Endothelial cell of umbilical vein (primary cell): Measurements from ENCODE around the gene IGSF22. TPM values are rescaled to one million over a fixed set of nuclear protein-coding genes. Genes with fewer than 3 reads are reported as not detected.

Experiments used
- BruUV-seq: library from RNA; stranded (reverse); fragments of 400-500 nt; replicated peaks from 2 replicates; lab custom pipeline; 2021; lab: Mats Ljungman, UMichigan
- CTCF ChIA-PET: fragments of 300-600, 350-600 bp; sonication (Branson Sonifier 250); formaldehyde crosslinking; loops from one replicate; lab custom pipeline; 2021; ENCODE audit warnings: antibody characterized with exemption, inconsistent platforms; lab: Charles Lee
- POLR2A ChIA-PET: fragments of 300-600, 350-600 bp; sonication (Branson Sonifier 250); formaldehyde crosslinking; loops from one replicate; lab custom pipeline; 2021; ENCODE audit warnings: antibody characterized with exemption, inconsistent platforms; lab: Charles Lee
- DNase-seq: peaks from one replicate; pipeline ENCODE4 v3.0.0-alpha.2; 2011; ENCODE audit warnings: low read depth, low spot score
- FAIRE-seq: peaks from 2 replicates; lab custom pipeline; 2011; peaks lifted over from hg19 to GRCh38; lab: Jason Lieb, UNC
- H2AFZ ChIP-seq: 2 replicates; pipeline ENCODE4 v1.6.0; 2012; ENCODE audit warnings: low read depth, low read length, control low read depth, inconsistent platforms
- H3K27ac ChIP-seq: 2 replicates; pipeline ENCODE4 v1.5.1; 2011; ENCODE audit warnings: low read depth, mild to moderate bottlenecking, control low read depth, low read length, moderate library complexity; ENCODE audit not compliant: insufficient read depth
- H3K27me3 ChIP-seq, 2 experiments: 2 replicates each; pipeline versions ENCODE4 v1.6.0 to v1.6.1; 2011; ENCODE audit warnings: low read length in 2 of 2, mixed read lengths in 1 of 2; ENCODE audit not compliant: control insufficient read depth in 2 of 2, insufficient read depth in 2 of 2
- H3K36me3 ChIP-seq, 2 experiments: 2 replicates in 1 of 2; 3 replicates in 1 of 2; pipeline ENCODE4 v1.5.1; 2011; ENCODE audit warnings: low read length in 2 of 2, mild to moderate bottlenecking in 1 of 2, moderate library complexity in 1 of 2; ENCODE audit not compliant: control insufficient read depth in 2 of 2, insufficient read depth in 2 of 2; ENCODE audit errors: extremely low read depth in 1 of 2
- H3K4me1 ChIP-seq: 3 replicates; pipeline ENCODE4 v1.5.1; 2011; ENCODE audit warnings: mild to moderate bottlenecking, low read length; ENCODE audit not compliant: control insufficient read depth, insufficient read depth; ENCODE audit errors: extremely low read depth
- H3K4me2 ChIP-seq: 2 replicates; pipeline ENCODE4 v1.6.1; 2011; ENCODE audit warnings: low read length, control low read depth, mixed read lengths; ENCODE audit not compliant: insufficient read depth
- H3K4me3 ChIP-seq, 3 experiments: fragments of 200-600 bp in 1 of 3; sonication (generic), shearing (Covaris generic) in 1 of 3; replicated peaks in 1 of 3; 2 replicates each; pipeline ENCODE4 v1.5.1; 2011 to 2016; ENCODE audit warnings: control low read depth in 3 of 3, low read length in 3 of 3, mild to moderate bottlenecking in 2 of 3, inconsistent platforms in 1 of 3, low read depth in 1 of 3, moderate library complexity in 1 of 3; ENCODE audit not compliant: insufficient read depth in 1 of 3
- H3K79me2 ChIP-seq: 2 replicates; pipeline ENCODE4 v1.6.0; 2012; ENCODE audit warnings: low read length, inconsistent platforms; ENCODE audit not compliant: control insufficient read depth, insufficient read depth
- H3K9ac ChIP-seq: replicated peaks from 2 replicates; pipeline ENCODE3; 2011; ENCODE audit warnings: low read length, control low read depth; ENCODE audit not compliant: insufficient read depth; ENCODE audit errors: extremely low read depth
- H3K9me1 ChIP-seq: replicated peaks from 3 replicates; pipeline ENCODE4 v1.6.0; 2011; ENCODE audit warnings: mild to moderate bottlenecking, low read length; ENCODE audit not compliant: control insufficient read depth, insufficient read depth; ENCODE audit errors: extremely low read depth
- H3K9me3 ChIP-seq: replicated peaks from 2 replicates; pipeline ENCODE4 v1.5.1; 2012; ENCODE audit warnings: low read length, inconsistent platforms; ENCODE audit not compliant: control insufficient read depth, insufficient read depth
- H4K20me1 ChIP-seq: replicated peaks from 2 replicates; pipeline ENCODE3; 2011; ENCODE audit warnings: mild to moderate bottlenecking, low read length; ENCODE audit not compliant: control insufficient read depth, insufficient read depth; ENCODE audit errors: extremely low read depth
- EZH2 ChIP-seq: IDR thresholded peaks from 2 replicates; pipeline ENCODE4 v1.6.1; 2012; ENCODE audit warnings: borderline replicate concordance, low read depth, mild to moderate bottlenecking, moderate library complexity, low read length, inconsistent platforms; ENCODE audit not compliant: severe bottlenecking
- FOS ChIP-seq: IDR thresholded peaks from 2 replicates; pipeline ENCODE4 v1.6.1; 2011; ENCODE audit warnings: mild to moderate bottlenecking, low read length, moderate library complexity, borderline replicate concordance; ENCODE audit not compliant: insufficient read depth
- GATA2 ChIP-seq: IDR thresholded peaks from 2 replicates; pipeline ENCODE4 v1.7.0; 2011; ENCODE audit warnings: low read depth, mild to moderate bottlenecking, moderate library complexity, mixed read lengths, low read length; ENCODE audit not compliant: insufficient read length, insufficient read depth
- JUN ChIP-seq: IDR thresholded peaks from 2 replicates; pipeline ENCODE4 v1.6.1; 2011; ENCODE audit warnings: borderline replicate concordance, low read depth; ENCODE audit not compliant: insufficient read length, insufficient read depth
- MYC ChIP-seq: IDR thresholded peaks from one replicate; pipeline ENCODE4 v1.6.1; 2011; ENCODE audit warnings: mild to moderate bottlenecking, low read depth, low read length
- POLR2A ChIP-seq: IDR thresholded peaks from 2 replicates; pipeline ENCODE4 v1.6.1; 2012; ENCODE audit warnings: low read depth, mild to moderate bottlenecking, control low read depth, low read length
- POLR2AphosphoS5 ChIP-seq: IDR thresholded peaks from 2 replicates; pipeline ENCODE4 v1.6.1; 2012; ENCODE audit warnings: low read depth, mild to moderate bottlenecking, control low read depth, low read length, moderate library complexity; ENCODE audit not compliant: insufficient read depth
- dilution Hi-C: fragments of 300-500 bp; cut with MboI; formaldehyde crosslinking; loops from one replicate; pipeline ENCODE4 v1.15.0; 2019; ENCODE audit warnings: low sequenced_read_pairs; ENCODE audit not compliant: extremely low pct_ligation_motif_present
- intact Hi-C: fragments of 100-400 bp; cut with micrococcal nuclease; formaldehyde crosslinking; loops from one replicate; pipeline ENCODE4 v1.10.0; 2022
- polyA plus RNA-seq, 4 experiments: library from polyadenylated mRNA; depleted of rRNA in 3 of 4; stranded (reverse) in 3 of 4; unstranded in 1 of 4; fragments of >200 nt; gene quantifications; 2 replicates each; pipeline versions ENCODE4 v1.2.1 to v1.2.3, GENCODE V29; 2011 to 2012; ENCODE audit warnings: missing spikeins in 1 of 4
- total RNA-seq: library from RNA; stranded (reverse); gene quantifications from 2 replicates; pipeline ENCODE4 v1.2.3, GENCODE V29; 2021
- TF ChIP-seq, protein P1 (sequence below): IDR thresholded peaks from 2 replicates; pipeline ENCODE4 v1.6.1; 2011; ENCODE audit not compliant: insufficient read depth, insufficient read length
- TF ChIP-seq, protein P2 (sequence below), 2 donors: IDR thresholded peaks; 1 replicate in 1 of 2; 2 replicates in 1 of 2; pipeline ENCODE4 v1.5.1; 2011; ENCODE audit warnings: low read length in 2 of 2, mild to moderate bottlenecking in 2 of 2, moderate library complexity in 2 of 2, control low read depth in 1 of 2, inconsistent platforms in 1 of 2, low read depth in 1 of 2; ENCODE audit not compliant: insufficient read depth in 1 of 2; ENCODE audit errors: extremely low read depth in 1 of 2

The IGSF22 gene
- total and polyA plus RNA-seq, 2 donors (not counting 3 experiments of a cell fraction or from before 2014, with no cell fraction given), result not detected

DNA sequence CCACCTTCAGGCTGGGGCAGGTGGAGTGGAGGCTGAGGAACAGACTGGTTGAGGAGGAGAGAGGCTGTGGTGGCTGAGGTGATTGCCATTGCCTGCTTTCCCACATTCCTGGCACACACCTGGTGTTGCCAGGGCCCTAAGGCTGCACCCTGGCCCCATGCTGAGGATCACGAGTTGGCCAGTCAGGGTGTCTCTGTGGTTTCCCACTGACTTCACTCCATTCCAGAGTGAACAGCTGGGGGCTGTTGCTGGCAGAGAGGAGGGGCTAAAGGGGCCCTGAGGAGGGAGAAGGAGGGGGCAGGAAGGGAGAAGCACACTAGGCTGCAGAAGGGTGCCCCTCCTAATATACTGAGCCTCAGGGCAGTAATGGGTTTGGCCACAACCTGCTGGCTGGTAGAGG is 25.6 kb downstream of the IGSF22 start:
- BruUV-seq, result no TSS peak
- H3K9ac ChIP-seq, result no peak overlapping the region
- H3K79me2 ChIP-seq, result no peaks in the 10 kb centered on the region
- TF ChIP-seq JUN (no peak), FOS (no peak), GATA2 (no peak), POLR2AphosphoS5 (no peak), EZH2 (no peak), MYC (no peak), POLR2A (no peak)
- TF ChIP-seq, protein P1, sequence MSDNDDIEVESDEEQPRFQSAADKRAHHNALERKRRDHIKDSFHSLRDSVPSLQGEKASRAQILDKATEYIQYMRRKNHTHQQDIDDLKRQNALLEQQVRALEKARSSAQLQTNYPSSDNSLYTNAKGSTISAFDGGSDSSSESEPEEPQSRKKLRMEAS, result no peak
- TF ChIP-seq, protein P2, sequence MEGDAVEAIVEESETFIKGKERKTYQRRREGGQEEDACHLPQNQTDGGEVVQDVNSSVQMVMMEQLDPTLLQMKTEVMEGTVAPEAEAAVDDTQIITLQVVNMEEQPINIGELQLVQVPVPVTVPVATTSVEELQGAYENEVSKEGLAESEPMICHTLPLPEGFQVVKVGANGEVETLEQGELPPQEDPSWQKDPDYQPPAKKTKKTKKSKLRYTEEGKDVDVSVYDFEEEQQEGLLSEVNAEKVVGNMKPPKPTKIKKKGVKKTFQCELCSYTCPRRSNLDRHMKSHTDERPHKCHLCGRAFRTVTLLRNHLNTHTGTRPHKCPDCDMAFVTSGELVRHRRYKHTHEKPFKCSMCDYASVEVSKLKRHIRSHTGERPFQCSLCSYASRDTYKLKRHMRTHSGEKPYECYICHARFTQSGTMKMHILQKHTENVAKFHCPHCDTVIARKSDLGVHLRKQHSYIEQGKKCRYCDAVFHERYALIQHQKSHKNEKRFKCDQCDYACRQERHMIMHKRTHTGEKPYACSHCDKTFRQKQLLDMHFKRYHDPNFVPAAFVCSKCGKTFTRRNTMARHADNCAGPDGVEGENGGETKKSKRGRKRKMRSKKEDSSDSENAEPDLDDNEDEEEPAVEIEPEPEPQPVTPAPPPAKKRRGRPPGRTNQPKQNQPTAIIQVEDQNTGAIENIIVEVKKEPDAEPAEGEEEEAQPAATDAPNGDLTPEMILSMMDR (IDR thresholded peaks at IDR 0.05; ENCODE audit: extremely low read depth in 1 of 2, insufficient read depth in 1 of 2, low read depth in 1 of 2, low read length in 2 of 2), result no peak
- ChIA-PET CTCF (interaction anchor here (1.2 kb wide), 1 partner anchor 23 kb away, joined by 3 read pairs; no protein-coding TSS in a partner anchor), POLR2A (no interaction called here)
- no peak overlapping the region for H3K4me3 ChIP-seq
- H3K4me1 ChIP-seq, result peaks cover 11% of the 10 kb centered on the region
- dilution Hi-C loops (no loop called here), intact Hi-C loops (no loop called here)
- H4K20me1 ChIP-seq, result no peaks in the 10 kb centered on the region
- H2AFZ ChIP-seq, result no peak overlapping the region
- no peak overlapping the region for H3K27ac ChIP-seq
- no peak overlapping the region for H3K4me2 ChIP-seq
- no peak for DNase-seq
- no peak for FAIRE-seq
- no peaks in the 10 kb centered on the region for H3K9me1 ChIP-seq
- H3K9me3 ChIP-seq, result no peaks in the 10 kb centered on the region
- H3K36me3 ChIP-seq, result peaks cover 0 to 2% of the 10 kb centered on the region in 2 experiments
- peaks cover 2 to 6% of the 10 kb centered on the region in 2 experiments for H3K27me3 ChIP-seq
